ENCODE measurements around the gene FAM98B. TPM values are rescaled to one million over a fixed set of nuclear protein-coding genes. Genes with fewer than 3 reads are reported as not detected.

FAM98B gene
- 10 to 100 TPM in 4 of 6 donors, 1 to 10 TPM in 2; 2.2 to 30.4 (median 15.8) TPM for total RNA-seq

DNA sequence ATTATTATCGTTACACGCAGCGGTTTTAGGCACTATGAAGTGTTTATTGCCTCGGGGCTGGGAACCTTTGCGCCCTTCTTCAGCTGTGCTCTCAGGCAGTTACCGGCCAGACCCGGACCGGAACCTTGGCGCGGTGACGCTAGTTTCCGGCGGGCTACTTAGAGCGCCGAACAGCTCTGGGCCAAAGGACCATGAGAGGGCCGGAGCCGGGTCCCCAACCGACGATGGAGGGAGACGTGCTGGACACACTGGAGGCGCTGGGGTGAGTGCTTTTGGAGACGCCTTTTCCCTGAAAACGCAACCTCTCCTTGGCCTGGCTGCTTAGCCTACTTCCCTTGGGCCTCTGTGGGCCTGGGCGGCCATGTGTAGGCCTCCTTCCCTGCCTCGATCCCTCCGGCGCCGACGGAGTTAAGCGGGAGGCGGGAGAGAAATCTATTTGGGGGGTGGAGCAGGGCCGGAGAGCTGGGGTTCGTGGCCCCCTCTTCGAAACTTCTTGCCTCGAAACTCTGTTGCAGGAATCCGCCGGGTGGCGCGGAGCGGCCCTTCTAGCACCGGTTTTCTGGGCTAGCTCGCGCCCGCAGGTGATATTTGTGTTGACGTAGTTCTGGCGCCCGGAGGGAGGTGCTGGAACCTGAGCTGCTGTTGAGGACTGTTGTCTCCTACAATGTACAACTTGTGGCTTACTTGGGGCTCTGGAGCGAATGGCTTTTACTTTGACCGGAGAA, at the start of gene FAM98B:
Gene FAM98B, plus strand, starts transcription at position 157 of the 725 bp plus-strand sequence. Its CDS starts 35 bp downstream, at position 192.
- DNase-seq (peak; percentile 88 to 97), ATAC-seq (ENCODE audit: low FRiP score in 2 of 2) (peak; percentile 98 to 99)
- TF ChIP-seq EP300 (IDR thresholded peaks at IDR 0.05) = peak in 1 of 4 donors; percentile 51
- peak in 2 of 4 donors; percentile 34 to 67 for TF ChIP-seq POLR2A (IDR thresholded peaks at IDR 0.05)
- TF ChIP-seq, protein P1, sequence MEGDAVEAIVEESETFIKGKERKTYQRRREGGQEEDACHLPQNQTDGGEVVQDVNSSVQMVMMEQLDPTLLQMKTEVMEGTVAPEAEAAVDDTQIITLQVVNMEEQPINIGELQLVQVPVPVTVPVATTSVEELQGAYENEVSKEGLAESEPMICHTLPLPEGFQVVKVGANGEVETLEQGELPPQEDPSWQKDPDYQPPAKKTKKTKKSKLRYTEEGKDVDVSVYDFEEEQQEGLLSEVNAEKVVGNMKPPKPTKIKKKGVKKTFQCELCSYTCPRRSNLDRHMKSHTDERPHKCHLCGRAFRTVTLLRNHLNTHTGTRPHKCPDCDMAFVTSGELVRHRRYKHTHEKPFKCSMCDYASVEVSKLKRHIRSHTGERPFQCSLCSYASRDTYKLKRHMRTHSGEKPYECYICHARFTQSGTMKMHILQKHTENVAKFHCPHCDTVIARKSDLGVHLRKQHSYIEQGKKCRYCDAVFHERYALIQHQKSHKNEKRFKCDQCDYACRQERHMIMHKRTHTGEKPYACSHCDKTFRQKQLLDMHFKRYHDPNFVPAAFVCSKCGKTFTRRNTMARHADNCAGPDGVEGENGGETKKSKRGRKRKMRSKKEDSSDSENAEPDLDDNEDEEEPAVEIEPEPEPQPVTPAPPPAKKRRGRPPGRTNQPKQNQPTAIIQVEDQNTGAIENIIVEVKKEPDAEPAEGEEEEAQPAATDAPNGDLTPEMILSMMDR (IDR thresholded peaks at IDR 0.05) = peak in 2 of 6 experiments; percentile 29 to 31
- TF ChIP-seq POLR2AphosphoS5 (IDR thresholded peaks at IDR 0.05) = peak; percentile 16 to 78
- peaks cover 9 to 21% (median 13%) of the 10 kb centered on the region in 4 donors for H3K4me1 ChIP-seq
- H3K27ac ChIP-seq = peak within 1 kb of the TSS; percentile 88 to 90 (median 88)
- 0 to 1% methylated on average over 19 to 49 of the region's 49 CpGs for WGBS, 2 donors
- H3K36me3 ChIP-seq = no peaks in the 10 kb centered on the region
- H3K4me3 ChIP-seq = peak within 1 kb of the TSS; percentile 65 to 95 (median 74)
- H3K9me3 ChIP-seq = no peaks in the 10 kb centered on the region
- H3K27me3 ChIP-seq = no peaks in the 10 kb centered on the region

DNA sequence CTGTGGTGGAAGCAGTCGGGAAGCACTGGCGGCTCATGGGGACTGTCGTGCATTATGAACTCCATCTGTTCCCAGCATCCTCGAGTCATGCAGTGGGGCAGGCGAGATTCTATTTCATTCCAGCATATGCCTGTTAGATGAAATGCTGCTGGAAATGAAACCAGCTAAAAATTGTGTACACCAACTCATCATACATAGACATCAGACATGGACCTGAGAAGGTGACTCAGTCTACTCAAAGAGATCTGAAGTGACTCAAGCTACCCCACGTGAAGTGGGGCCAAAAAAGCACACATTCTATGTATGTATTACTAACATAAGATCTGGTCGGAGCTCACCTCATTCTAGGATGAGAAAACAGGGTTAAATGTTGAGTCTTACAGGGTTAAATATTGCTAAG, 47.5 kb upstream of the FAM98B start:
- TF ChIP-seq POLR2AphosphoS5 (IDR thresholded peaks at IDR 0.05) (no peak), POLR2A (IDR thresholded peaks at IDR 0.05) (no peak), EP300 (IDR thresholded peaks at IDR 0.05) (no peak)
- TF ChIP-seq, protein P1 (IDR thresholded peaks at IDR 0.05) = no peak
- ATAC-seq (ENCODE audit: low FRiP score in 2 of 2) (no peak), DNase-seq (no peak)
- H3K36me3 ChIP-seq = no peaks in the 10 kb centered on the region
- no peaks in the 10 kb centered on the region for H3K9me3 ChIP-seq
- WGBS, 2 donors = 69 to 74% methylated on average over 7 of the region's 7 CpGs
- H3K27me3 ChIP-seq = no peaks in the 10 kb centered on the region
- no peak overlapping the region for H3K27ac ChIP-seq
- H3K4me3 ChIP-seq = no peak overlapping the region
- no peaks in the 10 kb centered on the region for H3K4me1 ChIP-seq

DNA sequence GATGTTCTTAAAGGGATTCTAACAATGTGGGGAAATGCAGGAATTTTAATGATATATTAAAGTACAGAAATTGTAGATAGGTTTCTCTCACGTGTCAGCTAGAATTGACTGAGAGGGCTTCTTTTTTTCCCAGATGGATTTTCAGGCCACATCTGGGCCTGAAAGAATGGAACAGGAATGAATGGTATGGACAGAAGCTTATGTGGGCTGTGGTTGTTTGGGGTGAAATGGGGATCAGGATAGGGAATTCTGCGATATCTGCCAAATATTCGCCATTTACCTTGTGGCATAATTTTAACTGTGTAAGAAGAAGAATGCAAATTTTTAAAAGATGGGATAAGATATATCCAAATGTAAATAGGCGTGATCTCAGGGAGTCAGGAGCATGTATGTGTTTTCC, 45.4 kb upstream of the FAM98B start:
- WGBS, 2 donors = 91 to 93% methylated on average over 4 of the region's 4 CpGs
- Histone ChIP-seq H3K36me3 (no peaks in the 10 kb centered on the region), H3K27ac (no peak overlapping the region), H3K4me1 (no peaks in the 10 kb centered on the region), H3K27me3 (no peaks in the 10 kb centered on the region), H3K9me3 (no peaks in the 10 kb centered on the region), H3K4me3 (no peak overlapping the region)
- TF ChIP-seq, protein P1 (IDR thresholded peaks at IDR 0.05) = no peak
- no peak for TF ChIP-seq POLR2A (IDR thresholded peaks at IDR 0.05)
- no peak for TF ChIP-seq POLR2AphosphoS5 (IDR thresholded peaks at IDR 0.05)
- TF ChIP-seq EP300 (IDR thresholded peaks at IDR 0.05) = no peak
- DNase-seq (no peak), ATAC-seq (ENCODE audit: low FRiP score in 2 of 2) (no peak)

DNA sequence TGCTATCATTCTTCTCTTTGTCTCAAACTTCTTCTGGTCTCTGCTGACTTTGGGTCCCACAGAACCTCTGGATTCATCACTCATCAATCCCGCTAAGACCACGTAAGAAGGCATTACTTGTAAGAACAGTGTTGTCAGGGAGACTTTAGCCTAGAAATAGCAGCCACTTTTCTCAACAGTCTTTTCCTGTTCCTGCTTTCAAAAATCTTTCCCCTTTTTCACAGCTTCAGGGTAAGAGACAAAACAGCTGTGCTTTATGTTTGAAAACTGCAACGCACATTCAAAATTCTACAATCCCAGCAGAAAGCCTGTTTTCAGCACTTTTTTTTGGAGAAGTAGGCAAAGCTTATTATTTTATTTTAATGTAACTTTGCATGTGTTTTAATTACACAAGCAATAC, 42.0 kb upstream of the FAM98B start:
- Histone ChIP-seq H3K27ac (no peak overlapping the region), H3K4me1 (no peaks in the 10 kb centered on the region), H3K27me3 (no peaks in the 10 kb centered on the region), H3K9me3 (no peaks in the 10 kb centered on the region), H3K4me3 (no peak overlapping the region), H3K36me3 (no peaks in the 10 kb centered on the region)
- WGBS, 2 donors = 33 to 45% methylated on average over 3 of the region's 3 CpGs
- no peak for DNase-seq
- peak in 1 of 2 donors; percentile 23 for ATAC-seq (ENCODE audit: low FRiP score in 2 of 2)
- TF ChIP-seq, protein P1 (IDR thresholded peaks at IDR 0.05) = no peak
- TF ChIP-seq POLR2A (IDR thresholded peaks at IDR 0.05) = no peak
- TF ChIP-seq POLR2AphosphoS5 (IDR thresholded peaks at IDR 0.05) = no peak
- no peak for TF ChIP-seq EP300 (IDR thresholded peaks at IDR 0.05)
